Measurements from ENCODE around the gene SGK1.
A peak's percentile ranks its signal among the peaks of the same experiment; 100 is the strongest.
"Not testable (repeated sequence)": the region's sequence is repeated elsewhere in the genome, so short reads cannot be mapped to it uniquely, and the experiment has no call there.

SGK1 gene

GRCh38 chr6:134247844-134248580, 69.9 kb downstream of the SGK1 start:
- no peaks in the 10 kb centered on the region for H3K27me3 Mint-ChIP-seq
- H3K4me3 Mint-ChIP-seq, result peak overlapping the region; percentile 12
- H3K4me1 Mint-ChIP-seq, result peaks cover 68% of the 10 kb centered on the region
- no peak for DNase-seq
- H3K36me3 Mint-ChIP-seq, result peaks cover 25% of the 10 kb centered on the region
- no peaks in the 10 kb centered on the region for H3K9me3 Mint-ChIP-seq
- H3K27ac Mint-ChIP-seq, result peak overlapping the region; percentile 92
- CTCF ChIA-PET, result interaction anchor here (0.6 to 1.5 kb wide), 5 partner anchors 69 to 1248 kb away, joined by 3 to 4 read pairs (median 4); no protein-coding TSS in a partner anchor

GRCh38 chr6:134247231-134247833, 70.6 kb downstream of the SGK1 start:
- no peaks in the 10 kb centered on the region for H3K27me3 Mint-ChIP-seq
- CTCF ChIA-PET, result interaction anchor here (0.5 to 1.5 kb wide), 4 partner anchors 12 to 393 kb away, joined by 3 to 4 read pairs (median 4); no protein-coding TSS in a partner anchor
- peak; percentile 86 for DNase-seq
- peak overlapping the region; percentile 92 for H3K27ac Mint-ChIP-seq
- peak overlapping the region; percentile 5 for H3K4me3 Mint-ChIP-seq
- no peaks in the 10 kb centered on the region for H3K9me3 Mint-ChIP-seq
- peaks cover 25% of the 10 kb centered on the region for H3K36me3 Mint-ChIP-seq
- H3K4me1 Mint-ChIP-seq, result peaks cover 68% of the 10 kb centered on the region

- Mint-ChIP-seq H3K9me3 (peaks cover 3% of the 10 kb centered on the region), H3K27me3 (no peaks in the 10 kb centered on the region), H3K4me3 (no peak overlapping the region), H3K36me3 (peaks cover 28% of the 10 kb centered on the region), H3K4me1 (peaks cover 77% of the 10 kb centered on the region), H3K27ac (peak overlapping the region; percentile 64)
- CTCF ChIA-PET, result interaction anchor here (1.0 kb wide), 1 partner anchor 899 kb away, joined by 4 read pairs; no protein-coding TSS in a partner anchor
- DNase-seq, result no peak
Measured at GRCh38 chr6:134245706-134246105, 72.2 kb downstream of the SGK1 start.

GRCh38 chr6:134245041-134245440, 72.9 kb downstream of the SGK1 start:
- H3K9me3 Mint-ChIP-seq, result peaks cover 3% of the 10 kb centered on the region
- H3K36me3 Mint-ChIP-seq, result peaks cover 25% of the 10 kb centered on the region
- H3K27ac Mint-ChIP-seq, result peak overlapping the region; percentile 38
- H3K4me1 Mint-ChIP-seq, result peaks cover 77% of the 10 kb centered on the region
- DNase-seq, result no peak
- H3K27me3 Mint-ChIP-seq, result no peaks in the 10 kb centered on the region
- no peak overlapping the region for H3K4me3 Mint-ChIP-seq
- CTCF ChIA-PET, result interaction anchor here (1.0 kb wide), 1 partner anchor 900 kb away, joined by 4 read pairs; no protein-coding TSS in a partner anchor

- CTCF ChIA-PET, result interaction anchor here (1.0 kb wide), 1 partner anchor 11 kb away, joined by 3 read pairs; no protein-coding TSS in a partner anchor
- peak; percentile 87 for DNase-seq
- Mint-ChIP-seq H3K4me3 (peak overlapping the region; percentile 0), H3K9me3 (peaks cover 6% of the 10 kb centered on the region), H3K27me3 (no peaks in the 10 kb centered on the region), H3K4me1 (peaks cover 72% of the 10 kb centered on the region), H3K36me3 (peaks cover 19% of the 10 kb centered on the region), H3K27ac (peak overlapping the region; percentile 96)
Measured at GRCh38 chr6:134240665-134241431, 77.1 kb downstream of the SGK1 start.

- H3K27me3 Mint-ChIP-seq, result no peaks in the 10 kb centered on the region
- H3K36me3 Mint-ChIP-seq, result peaks cover 14% of the 10 kb centered on the region
- peak overlapping the region; percentile 69 for H3K27ac Mint-ChIP-seq
- CTCF ChIA-PET, result interaction anchor here (1.2 kb wide), 1 partner anchor 61 kb away, joined by 3 read pairs; no protein-coding TSS in a partner anchor
- H3K9me3 Mint-ChIP-seq, result peaks cover 9% of the 10 kb centered on the region
- H3K4me3 Mint-ChIP-seq, result no peak overlapping the region
- H3K4me1 Mint-ChIP-seq, result peaks cover 71% of the 10 kb centered on the region
- DNase-seq, result no peak
Measured at GRCh38 chr6:134238960-134239795, 78.7 kb downstream of the SGK1 start.

GRCh38 chr6:134238006-134238405, 79.9 kb downstream of the SGK1 start:
- Mint-ChIP-seq H3K27me3 (no peaks in the 10 kb centered on the region), H3K36me3 (peaks cover 12% of the 10 kb centered on the region)

GRCh38 chr6:134235937-134236751, 81.8 kb downstream of the SGK1 start:
- no peak overlapping the region for H3K4me3 Mint-ChIP-seq
- peak overlapping the region; percentile 92 for H3K27ac Mint-ChIP-seq
- H3K36me3 Mint-ChIP-seq, result peaks cover 9% of the 10 kb centered on the region
- no peaks in the 10 kb centered on the region for H3K27me3 Mint-ChIP-seq
- peaks cover 59% of the 10 kb centered on the region for H3K4me1 Mint-ChIP-seq
- DNase-seq, result no peak
- H3K9me3 Mint-ChIP-seq, result peaks cover 10% of the 10 kb centered on the region
- CTCF ChIA-PET, result interaction anchor here (1.2 kb wide), 1 partner anchor 405 kb away, joined by 3 read pairs; no protein-coding TSS in a partner anchor

More at GRCh38 chr6:134238006-134238405, 79.9 kb downstream of the SGK1 start:
- H3K4me1 Mint-ChIP-seq, result peaks cover 66% of the 10 kb centered on the region
- no peak for DNase-seq
- H3K27ac Mint-ChIP-seq, result peak overlapping the region; percentile 28
- CTCF ChIA-PET, result interaction anchor here (0.7 kb wide), 1 partner anchor 760 kb away, joined by 3 read pairs; no protein-coding TSS in a partner anchor
- no peak overlapping the region for H3K4me3 Mint-ChIP-seq
- peaks cover 13% of the 10 kb centered on the region for H3K9me3 Mint-ChIP-seq

- Mint-ChIP-seq H3K9me3 (peaks cover 10% of the 10 kb centered on the region), H3K4me1 (peaks cover 55% of the 10 kb centered on the region), H3K27ac (peak overlapping the region; percentile 92)
- CTCF ChIA-PET, result interaction anchor here (1.2 kb wide), 1 partner anchor 405 kb away, joined by 3 read pairs; no protein-coding TSS in a partner anchor
- not testable (repeated sequence) for H3K27me3 Mint-ChIP-seq, H3K4me3 Mint-ChIP-seq, H3K36me3 Mint-ChIP-seq, DNase-seq
Measured at GRCh38 chr6:134235334-134235733, 82.6 kb downstream of the SGK1 start.

GRCh38 chr6:134233180-134233955, 84.5 kb downstream of the SGK1 start:
- Mint-ChIP-seq H3K9me3 (peaks cover 7% of the 10 kb centered on the region), H3K4me3 (no peak overlapping the region), H3K36me3 (peaks cover 6% of the 10 kb centered on the region), H3K4me1 (peaks cover 42% of the 10 kb centered on the region), H3K27me3 (no peaks in the 10 kb centered on the region), H3K27ac (no peak overlapping the region)
- DNase-seq, result no peak
- CTCF ChIA-PET, result interaction anchor here (0.6 kb wide), 1 partner anchor 47 kb away, joined by 3 read pairs; no protein-coding TSS in a partner anchor

- H3K9me3 Mint-ChIP-seq, result peaks cover 7% of the 10 kb centered on the region
- H3K27ac Mint-ChIP-seq, result no peak overlapping the region
- H3K4me1 Mint-ChIP-seq, result peaks cover 23% of the 10 kb centered on the region
- no peak for DNase-seq
- CTCF ChIA-PET, result no interaction called here
- H3K27me3 Mint-ChIP-seq, result no peaks in the 10 kb centered on the region
- no peak overlapping the region for H3K4me3 Mint-ChIP-seq
- no peaks in the 10 kb centered on the region for H3K36me3 Mint-ChIP-seq
Measured at GRCh38 chr6:134230940-134231339, 87.0 kb downstream of the SGK1 start.

GRCh38 chr6:134230087-134230700, 87.7 kb downstream of the SGK1 start:
- H3K27me3 Mint-ChIP-seq, result no peaks in the 10 kb centered on the region
- peaks cover 17% of the 10 kb centered on the region for H3K4me1 Mint-ChIP-seq
- no peak overlapping the region for H3K27ac Mint-ChIP-seq
- CTCF ChIA-PET, result no interaction called here
- DNase-seq, result no peak
- no peaks in the 10 kb centered on the region for H3K36me3 Mint-ChIP-seq
- H3K4me3 Mint-ChIP-seq, result no peak overlapping the region
- H3K9me3 Mint-ChIP-seq, result peaks cover 7% of the 10 kb centered on the region
